Skeletal muscle cell (primary cell): ENCODE data around the gene ADGRE3.
"Not testable (repeated sequence)": the region's sequence is repeated elsewhere in the genome, so short reads cannot be mapped to it uniquely, and the experiment has no call there.

Experiments
- DNase-seq: peaks from one replicate; pipeline ENCODE4 v3.0.0-alpha.2; 2010; ENCODE audit warnings: low read depth
- H3K4me3 ChIP-seq: 2 replicates; pipeline ENCODE4 v1.5.1; 2011; ENCODE audit warnings: low read depth, mild to moderate bottlenecking, control low read depth, low read length, moderate library complexity

Gene ADGRE3

DNA sequence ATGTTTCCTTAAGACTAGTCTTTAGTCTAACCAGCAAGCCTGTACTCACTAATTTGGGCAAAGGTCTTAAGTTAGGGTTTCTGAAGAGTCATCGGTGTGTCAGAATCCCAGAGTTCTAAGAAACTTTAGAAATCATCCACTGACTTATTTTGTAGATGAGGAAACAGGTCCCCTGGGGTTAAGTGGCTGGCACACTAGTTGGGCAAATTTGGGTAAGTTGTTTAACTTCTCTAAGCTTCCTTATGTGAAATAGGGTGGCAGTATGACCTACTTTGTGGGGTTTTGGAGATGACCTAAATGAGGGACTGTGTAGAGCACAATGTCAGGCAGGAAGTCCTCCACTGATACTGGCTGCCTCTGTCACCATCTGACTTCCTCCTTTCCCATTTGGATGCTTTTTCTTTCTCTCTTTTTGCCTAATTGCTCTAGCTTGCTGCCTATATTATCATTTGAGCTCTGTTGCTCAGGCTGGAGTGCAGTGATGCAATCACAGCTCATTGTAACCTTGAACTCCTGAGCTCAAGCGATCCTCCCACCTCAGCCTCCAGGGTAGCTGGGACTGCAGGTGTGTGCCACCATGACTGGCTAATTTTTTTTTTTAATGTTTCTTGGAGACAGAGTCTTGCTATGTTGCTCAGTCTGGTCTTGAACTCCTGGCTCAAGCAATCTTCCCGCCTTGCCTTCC lies 2.3 kb downstream of the ADGRE3 start:
- DNase-seq, result no peak
- H3K4me3 ChIP-seq, result no peak overlapping the region

DNA sequence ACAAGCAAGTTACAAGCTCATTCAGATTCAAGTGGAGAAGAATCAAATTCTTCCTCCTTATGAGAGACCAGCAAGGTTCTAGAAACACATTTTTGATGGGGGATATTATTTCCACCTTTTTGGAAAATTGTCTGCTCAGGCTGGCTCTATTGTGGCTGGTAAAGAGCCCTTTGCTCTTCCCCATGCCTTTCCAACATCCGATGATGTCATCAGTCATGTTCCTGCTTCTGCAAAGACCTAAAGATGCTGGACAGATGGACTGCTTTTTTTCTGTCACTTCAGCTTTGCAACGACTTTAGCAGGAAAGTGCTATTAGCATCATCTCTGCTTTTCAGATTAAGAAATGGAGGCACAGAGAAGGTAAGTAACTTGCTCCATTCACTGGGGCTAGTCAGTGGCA lies 4.2 kb downstream of the ADGRE3 start:
- DNase-seq, result no peak
- H3K4me3 ChIP-seq, result no peak overlapping the region

DNA sequence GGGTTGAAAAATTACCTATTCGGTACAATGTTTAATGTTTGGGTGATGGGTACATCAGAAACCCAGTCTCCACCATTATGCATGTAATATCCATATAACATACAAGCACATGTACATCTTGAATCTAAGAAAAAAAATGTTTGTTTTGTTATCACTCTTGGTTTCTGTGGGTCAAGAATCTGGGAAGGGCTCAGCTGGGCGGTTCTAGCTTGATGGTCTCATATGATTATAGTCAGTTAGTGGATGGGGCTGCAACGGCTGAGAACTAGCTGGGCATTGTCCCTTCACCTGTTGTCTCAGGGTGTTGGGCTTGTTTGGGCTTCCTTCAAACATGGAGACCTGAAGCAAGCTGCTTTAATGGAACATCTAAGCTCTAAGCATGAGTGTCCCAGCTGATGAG lies 4.7 kb downstream of the ADGRE3 start:
- H3K4me3 ChIP-seq, result no peak overlapping the region
- DNase-seq, result no peak

DNA sequence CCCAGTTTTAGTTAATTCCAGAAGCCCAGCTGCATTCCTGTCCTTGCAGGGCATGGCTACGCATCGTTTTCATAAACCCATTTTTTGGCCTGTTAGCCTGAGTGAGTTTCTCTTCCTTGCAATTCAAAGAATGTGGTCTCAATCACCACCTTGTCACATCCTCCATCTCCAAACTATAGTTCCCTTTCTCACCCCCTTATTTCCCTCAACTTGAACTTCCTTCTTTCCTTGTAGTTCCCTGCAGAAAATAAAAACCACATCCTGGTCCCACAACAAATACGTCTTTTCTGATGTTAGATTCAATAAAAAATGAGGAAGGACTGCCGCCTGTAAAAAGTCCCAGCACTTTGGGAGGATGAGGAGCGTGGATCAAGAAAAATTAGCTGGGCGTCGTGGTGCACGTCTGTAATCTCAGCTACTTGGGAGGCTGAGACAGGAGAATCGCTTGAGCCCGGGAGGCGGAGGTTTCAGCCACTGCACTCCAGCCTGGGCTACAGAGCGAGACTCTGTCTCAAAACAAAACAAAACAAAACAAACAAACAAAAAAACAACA lies 13.2 kb downstream of the ADGRE3 start:
- H3K4me3 ChIP-seq, result no peak overlapping the region
- DNase-seq, result no peak

DNA sequence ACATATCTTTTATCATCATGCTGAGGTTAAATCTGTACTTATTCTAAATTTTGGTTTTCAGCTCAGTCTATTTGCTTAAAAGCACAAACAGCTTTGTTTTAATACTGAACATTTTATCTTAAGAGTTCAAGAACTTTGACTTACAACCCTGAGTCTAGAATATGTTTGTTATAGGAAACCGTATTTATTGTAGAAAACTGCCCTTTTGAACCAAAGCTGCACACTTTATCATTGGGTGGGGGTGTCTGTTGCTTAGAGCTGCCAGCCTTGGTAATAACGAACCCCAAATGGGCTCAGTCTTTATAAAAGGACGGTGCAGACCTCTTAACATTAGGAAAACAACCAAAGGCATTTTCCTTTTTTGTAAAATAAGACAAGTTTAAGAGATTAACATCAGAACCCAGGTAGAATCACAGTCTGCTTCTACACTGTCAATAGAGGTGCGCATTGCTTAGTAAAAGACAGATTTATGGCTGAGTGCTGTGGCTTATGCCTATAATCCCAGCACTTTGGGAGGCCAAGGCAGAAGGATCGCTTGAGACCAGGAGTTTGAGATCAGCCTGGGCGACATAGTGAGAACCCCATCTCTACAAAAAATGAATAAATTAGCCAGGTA lies 14.7 kb downstream of the ADGRE3 start:
- DNase-seq, result no peak
- H3K4me3 ChIP-seq, result no peak overlapping the region

DNA sequence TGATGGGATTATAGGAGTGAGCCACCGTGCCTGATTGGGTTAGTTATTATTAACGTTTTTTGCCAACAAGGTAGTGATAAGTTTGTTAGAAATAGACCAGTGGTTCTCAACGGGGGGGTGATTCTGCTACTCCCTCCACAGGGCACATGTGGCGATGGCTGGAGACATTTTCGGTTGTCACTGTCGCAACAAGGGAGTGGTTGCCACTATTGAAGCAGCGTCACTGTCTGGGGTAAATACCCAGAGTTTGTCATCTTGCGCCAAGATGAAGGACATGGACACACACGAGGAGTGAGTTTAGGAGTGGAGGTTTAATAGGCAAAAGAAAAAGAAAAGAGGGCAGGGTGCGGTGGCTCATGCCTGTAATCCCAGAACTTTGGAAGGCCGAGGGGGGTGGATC lies 18.9 kb downstream of the ADGRE3 start:
- DNase-seq, result no peak

DNA sequence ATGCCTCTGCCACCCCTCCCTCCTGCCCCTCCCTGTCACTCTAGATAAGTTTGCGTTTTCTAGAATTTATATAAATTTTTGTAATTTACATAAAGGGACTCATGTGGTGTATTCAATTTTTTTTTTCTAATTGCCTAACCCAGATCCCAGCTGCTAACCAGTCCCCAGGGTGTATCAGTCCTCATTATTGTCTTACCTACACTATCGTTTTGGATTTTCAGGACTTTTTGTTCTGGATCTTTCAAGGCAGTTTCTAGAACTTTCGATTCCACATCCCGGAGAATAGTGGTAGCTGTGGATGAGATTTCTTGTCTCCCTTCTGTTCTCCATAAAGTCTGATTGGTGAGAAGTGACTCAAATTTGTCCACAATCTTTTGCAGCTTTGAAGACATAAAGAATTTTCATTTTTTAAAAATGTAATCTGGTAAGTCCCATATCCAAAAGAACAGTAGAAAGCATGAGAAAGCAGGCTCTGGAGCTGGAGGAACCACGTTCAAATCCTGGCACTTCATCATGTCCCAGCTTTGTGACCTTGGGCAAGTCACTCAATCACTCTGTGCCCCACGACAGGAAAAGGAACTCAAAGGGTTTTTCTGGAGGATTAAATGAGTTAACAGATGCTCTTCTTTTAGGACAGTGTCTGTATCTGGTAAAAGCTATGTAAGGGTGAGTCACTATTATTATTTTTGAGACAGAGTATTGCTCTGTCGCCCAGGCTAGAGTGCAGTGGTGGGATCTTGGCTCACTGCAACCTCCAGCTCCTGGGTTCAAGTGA lies 19.7 kb downstream of the ADGRE3 start:
- no peak overlapping the region for H3K4me3 ChIP-seq
- DNase-seq, result no peak

More for the DNA sequence above, 18.9 kb downstream of the ADGRE3 start:
- no peak overlapping the region for H3K4me3 ChIP-seq

DNA sequence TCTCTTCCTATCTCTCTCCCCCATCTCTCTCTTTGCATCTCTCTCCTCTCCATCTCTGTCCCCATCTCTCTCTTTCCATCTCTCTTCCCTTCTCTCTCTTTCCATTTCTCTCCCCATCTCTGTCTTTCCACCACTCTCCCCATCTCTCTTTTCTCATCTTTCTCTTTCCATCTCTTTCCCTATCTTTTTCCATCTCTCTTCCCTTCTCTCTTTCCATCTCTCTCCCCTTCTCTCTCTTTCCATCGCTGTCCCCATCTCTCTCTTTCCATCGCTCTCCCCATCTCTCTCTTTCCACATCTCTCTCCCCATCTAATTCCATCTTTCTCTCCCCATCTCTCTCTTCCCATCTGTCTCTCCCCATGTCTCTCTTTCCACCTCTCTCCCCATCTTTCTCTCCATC lies 24.5 kb downstream of the ADGRE3 start:
- no peak for DNase-seq
- H3K4me3 ChIP-seq, result no peak overlapping the region

DNA sequence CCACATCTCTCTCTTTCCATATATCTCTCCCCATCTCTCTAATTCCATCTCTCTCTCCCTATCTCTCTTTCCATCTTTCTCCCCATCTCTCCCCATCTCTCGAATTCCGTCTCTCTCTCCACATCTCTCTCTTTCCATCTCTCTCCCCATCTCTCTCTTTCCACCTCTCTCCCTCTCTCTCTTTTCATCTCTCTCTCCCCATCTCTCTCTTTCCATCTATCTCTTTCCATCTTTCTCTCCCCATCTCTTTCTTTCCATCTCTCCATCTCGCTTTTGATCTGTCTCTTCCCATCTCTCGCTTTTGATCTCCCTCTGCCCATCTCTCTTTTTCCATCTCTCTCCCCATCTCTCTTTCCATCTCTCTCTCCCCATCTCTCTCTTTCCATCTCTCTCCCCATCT lies 25.6 kb downstream of the ADGRE3 start:
- DNase-seq, result no peak

DNA sequence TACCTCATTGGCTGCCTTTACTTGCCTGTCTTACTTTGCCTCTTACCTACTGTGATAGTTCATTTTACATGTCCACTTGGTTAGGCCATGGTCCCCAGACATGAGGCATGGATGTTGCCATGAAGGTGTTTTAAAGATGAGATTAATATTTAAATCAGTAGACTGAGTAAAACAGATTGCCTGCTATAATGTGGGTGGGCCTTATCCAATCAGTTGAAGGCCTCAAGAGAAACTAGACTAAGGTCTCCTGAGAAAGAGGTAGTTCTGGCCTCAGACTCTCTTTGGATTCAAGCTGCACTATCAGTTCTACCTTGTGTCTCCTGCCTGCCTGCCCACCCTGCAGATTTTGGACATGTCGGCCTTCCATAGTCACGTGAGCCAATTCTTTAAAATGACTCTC lies 26.1 kb downstream of the ADGRE3 start:
- H3K4me3 ChIP-seq, result no peak overlapping the region
- DNase-seq, result no peak

More for the DNA sequence above, 25.6 kb downstream of the ADGRE3 start:
- H3K4me3 ChIP-seq, result no peak overlapping the region

DNA sequence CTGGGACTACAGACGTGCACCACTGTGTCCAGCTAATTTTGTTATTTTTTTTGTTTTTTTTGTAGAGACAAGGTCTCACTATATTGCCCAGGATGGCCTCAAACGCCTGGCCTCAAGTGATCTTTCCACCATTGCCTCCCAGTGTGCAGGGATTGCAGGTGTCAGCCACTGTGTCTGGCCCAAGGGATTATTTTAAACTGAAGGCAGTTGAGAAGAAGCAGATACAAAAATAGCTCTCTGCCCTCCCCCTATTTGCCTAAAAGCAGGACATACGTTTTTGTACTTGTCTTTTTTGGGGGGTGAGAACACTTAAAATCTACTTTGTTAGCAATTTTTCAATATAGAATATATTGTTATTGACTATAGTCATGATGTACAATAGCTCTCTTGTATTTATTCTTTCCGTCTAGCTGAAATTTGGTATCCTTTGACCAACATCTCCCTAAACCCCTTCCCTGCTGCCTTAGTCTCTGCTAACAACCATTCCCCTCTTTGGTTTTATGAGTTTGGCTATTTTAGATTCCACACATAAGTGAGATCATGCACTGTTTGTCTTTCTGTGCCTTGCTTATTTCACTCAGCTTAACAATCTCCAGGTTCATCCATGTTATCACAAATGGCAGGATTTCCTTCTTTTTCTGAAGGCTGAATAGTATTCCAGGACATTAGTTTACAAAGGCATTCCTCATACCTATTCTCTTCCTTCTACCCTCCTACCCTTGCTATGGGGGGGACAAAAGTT lies 34.9 kb downstream of the ADGRE3 start:
- no peak for DNase-seq

DNA sequence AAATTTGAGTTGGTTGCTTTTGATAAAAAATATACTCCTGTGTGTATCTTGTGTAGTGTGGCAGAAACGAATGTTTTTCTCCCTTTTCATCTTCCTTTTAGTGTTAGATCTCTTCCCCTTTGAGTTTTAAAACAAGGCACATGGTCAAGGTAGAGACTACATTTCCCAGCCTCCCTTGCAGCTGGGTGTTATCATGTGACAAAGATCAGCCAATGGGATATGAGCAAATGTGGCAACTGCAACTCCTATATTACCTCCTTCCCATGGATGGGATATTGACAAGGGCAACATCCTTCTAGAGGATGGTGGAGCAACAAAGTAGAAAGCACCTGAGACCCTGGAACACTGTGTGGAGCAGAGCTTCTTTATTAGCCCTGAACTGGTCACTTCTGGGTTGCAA lies 42.4 kb downstream of the ADGRE3 start:
- no peak overlapping the region for H3K4me3 ChIP-seq
- DNase-seq, result no peak

More for the DNA sequence above, 34.9 kb downstream of the ADGRE3 start:
- no peak overlapping the region for H3K4me3 ChIP-seq

DNA sequence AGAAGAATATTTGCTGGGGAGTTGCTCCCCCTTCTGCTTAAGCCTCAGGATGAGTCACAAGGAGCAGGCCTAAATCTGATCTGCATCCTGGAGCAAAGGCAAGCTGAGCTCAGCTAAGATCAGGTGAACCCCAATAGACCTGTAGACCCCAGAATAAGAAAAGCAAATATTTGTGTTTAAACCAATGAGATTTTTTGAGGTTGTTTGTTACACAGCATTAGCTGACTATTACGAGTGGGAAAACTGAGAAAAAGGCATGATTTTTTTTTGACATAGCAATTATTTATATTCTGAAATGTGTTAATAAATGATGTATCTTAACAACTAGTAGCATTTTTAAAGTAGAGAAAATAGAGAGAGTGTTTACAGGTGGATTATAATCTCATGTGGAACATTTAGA lies 45.1 kb downstream of the ADGRE3 start:
- H3K4me3 ChIP-seq, result no peak overlapping the region
- no peak for DNase-seq

DNA sequence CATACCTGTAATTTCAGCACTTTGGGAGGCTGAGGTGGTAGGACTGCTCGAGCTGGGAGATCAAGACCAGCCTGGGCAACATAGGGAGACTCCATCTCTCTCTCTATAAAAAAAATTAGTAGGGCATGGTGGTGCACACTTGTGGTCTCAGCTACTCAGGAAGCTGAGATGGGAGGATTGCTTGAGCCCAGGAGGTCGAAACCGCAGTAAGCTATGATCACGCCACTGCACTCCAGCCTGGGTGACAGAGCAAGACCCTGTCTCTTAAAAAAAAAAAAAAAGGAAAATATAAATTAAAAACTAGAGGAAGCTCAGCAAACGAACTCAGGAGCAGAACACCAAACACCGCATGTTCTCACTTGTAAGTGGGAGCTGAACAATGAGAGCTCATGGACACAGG lies 50.2 kb downstream of the ADGRE3 start:
- H3K4me3 ChIP-seq, DNase-seq: not testable (repeated sequence)

DNA sequence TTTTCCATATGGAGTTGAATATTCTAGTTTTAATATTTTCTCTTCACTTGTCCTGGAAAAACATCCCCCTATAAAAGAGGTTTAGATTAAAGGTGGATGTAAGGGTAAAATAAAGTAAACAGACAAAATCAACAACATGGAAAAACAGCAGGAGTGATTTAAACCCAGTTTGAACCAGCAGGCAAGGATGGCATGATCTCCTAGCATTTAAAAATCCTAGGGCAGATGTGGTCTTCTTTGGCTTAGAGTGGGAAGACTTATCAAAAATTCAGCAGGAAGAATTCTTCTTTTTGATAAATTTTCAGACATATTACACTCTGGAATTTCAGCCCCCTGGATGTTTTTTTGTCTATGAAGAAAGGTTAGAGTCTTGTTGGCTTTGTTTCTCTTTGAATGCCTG lies 55.2 kb downstream of the ADGRE3 start:
- DNase-seq, result no peak
- no peak overlapping the region for H3K4me3 ChIP-seq

DNA sequence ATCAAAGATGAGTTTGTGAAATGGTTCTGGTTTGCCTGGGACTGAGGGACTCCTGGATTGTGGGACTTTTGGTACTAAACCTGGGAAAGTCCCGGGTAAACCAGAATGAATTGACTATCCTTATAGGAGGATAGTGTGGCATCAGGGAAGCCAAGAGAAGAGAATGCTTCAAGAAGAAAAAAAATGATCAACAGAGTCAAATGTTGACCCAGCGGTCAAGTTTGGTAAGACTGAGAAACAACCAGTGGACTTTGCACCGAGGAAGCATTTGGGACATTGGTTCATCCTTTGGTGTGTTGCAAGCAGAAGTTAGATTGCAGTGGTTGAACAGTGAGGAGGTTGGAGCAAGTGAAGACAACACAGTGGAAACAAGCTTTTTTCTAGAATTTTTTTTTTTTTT lies 58.2 kb downstream of the ADGRE3 start:
- no peak overlapping the region for H3K4me3 ChIP-seq
- DNase-seq, result no peak

DNA sequence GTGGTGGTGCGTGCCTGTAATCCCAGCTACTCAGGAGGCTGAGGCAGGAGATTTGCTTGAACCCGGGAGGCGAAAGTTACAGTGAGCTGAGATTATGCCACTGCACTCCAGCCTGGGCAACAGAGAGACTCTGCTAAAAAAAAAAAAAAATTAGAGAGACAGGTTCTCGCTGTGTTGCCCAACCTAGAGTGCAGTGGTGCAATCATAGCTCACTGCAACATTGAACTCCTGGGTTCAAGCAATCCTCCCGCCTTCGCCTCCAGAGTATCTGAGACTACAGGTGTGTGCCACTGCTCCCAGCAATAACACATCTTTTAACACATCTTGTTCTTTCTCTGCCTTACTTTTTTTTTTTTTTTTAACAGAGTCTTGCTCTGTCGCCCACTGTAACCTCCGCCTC lies 59.0 kb downstream of the ADGRE3 start:
- DNase-seq, result no peak
- no peak overlapping the region for H3K4me3 ChIP-seq

DNA sequence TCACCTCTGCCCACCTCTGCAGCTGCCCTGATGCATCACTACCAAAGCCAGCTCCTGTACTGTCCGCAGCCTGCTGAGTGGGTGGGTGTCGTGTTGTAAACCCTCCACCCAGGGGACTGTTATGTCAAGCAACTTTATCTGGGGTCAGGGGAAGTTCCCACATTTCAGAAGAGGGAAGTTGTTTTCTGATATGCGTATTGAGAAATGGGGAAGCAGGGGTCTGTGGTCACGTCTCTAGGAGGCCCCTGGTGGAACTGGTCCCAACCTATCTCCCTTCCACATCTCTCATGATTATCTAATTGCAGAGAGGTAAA lies 60.6 kb downstream of the ADGRE3 start:
- DNase-seq, result no peak
- H3K4me3 ChIP-seq, result no peak overlapping the region

DNA sequence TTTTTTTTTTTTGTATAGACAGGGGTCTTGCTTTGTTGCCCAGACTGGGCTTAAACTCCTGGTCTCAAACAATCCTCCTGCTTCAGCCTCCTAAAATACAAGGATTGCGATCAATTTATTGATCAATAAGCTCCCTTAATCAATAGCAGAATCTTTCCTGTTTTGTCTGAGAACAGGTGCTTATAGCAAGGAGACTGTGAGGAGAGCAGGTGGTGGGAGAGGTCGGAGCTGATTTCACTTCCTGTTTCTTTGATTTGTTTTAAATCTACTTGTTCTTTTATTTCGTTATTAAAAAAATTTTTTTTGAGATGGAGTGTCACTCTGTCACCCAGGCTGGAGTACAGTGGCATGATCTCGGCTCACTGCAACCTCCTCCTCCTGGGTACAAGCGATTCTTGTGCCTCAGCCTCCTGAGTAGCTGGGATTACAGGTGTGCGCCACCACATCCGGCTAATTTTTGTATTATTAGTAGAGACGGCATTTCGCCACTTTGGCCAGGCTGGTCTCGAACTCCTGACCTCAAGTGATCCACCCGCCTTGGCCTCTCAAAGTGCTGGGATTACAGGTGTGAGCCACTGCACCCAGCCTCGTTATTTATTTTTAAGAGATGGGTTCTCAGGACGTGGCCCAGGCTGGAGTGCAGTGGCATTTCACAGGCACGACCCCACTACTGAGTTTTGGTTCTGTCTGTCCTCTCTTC lies 61.1 kb downstream of the ADGRE3 start:
- H3K4me3 ChIP-seq, DNase-seq: not testable (repeated sequence)
